IMR-90 (cell line): ENCODE measurements around the gene AQP12A. TPM values are rescaled to one million over a fixed set of nuclear protein-coding genes. Genes with fewer than 3 reads are reported as not detected.

Experiments
- ATAC-seq: fragments of 200-7000 bp; cut with Tn5 transposase; 2 replicates; pipeline ENCODE4 v1.9.1; 2020; ENCODE audit warnings: low read depth, mild to moderate bottlenecking, moderate library complexity
- BruUV-seq: library from RNA; stranded (reverse); fragments of 400-500 nt; replicated peaks from 2 replicates; lab custom pipeline; 2021; lab: Mats Ljungman, UMichigan
- CTCF ChIA-PET: fragments of 300-600 bp; formaldehyde crosslinking; extraction: SDS; loops from one replicate; lab custom pipeline; 2021; ENCODE audit warnings: antibody characterized with exemption; lab: Yijun Ruan, JAX
- POLR2A ChIA-PET: fragments of 300-600 bp; sonication (Branson Sonifier 250); formaldehyde crosslinking; loops from one replicate; lab custom pipeline; 2022; ENCODE audit warnings: antibody characterized with exemption; ENCODE audit not compliant: unreplicated experiment; lab: Charles Lee
- DNase-seq: peaks from one replicate; pipeline ENCODE4 v3.0.0; 2013
- H2AFZ ChIP-seq: replicated peaks from 2 replicates; pipeline ENCODE3; 2013; ENCODE audit warnings: low read length, mild to moderate bottlenecking; ENCODE audit not compliant: poor library complexity
- H2AK5ac ChIP-seq: 2 replicates; pipeline ENCODE4 v1.6.1; 2013; ENCODE audit warnings: low read depth, low read length, inconsistent platforms
- H2AK9ac ChIP-seq: replicated peaks from 2 replicates; pipeline ENCODE3; 2013; ENCODE audit warnings: mild to moderate bottlenecking, low read depth, low read length, moderate library complexity; ENCODE audit not compliant: poor library complexity
- H2BK120ac ChIP-seq: 2 replicates; pipeline ENCODE4 v1.6.1; 2013; ENCODE audit warnings: low read depth, low read length, inconsistent platforms
- H2BK15ac ChIP-seq: 3 replicates; pipeline ENCODE4 v1.6.1; 2013; ENCODE audit warnings: low read depth, low read length, inconsistent platforms
- H2BK20ac ChIP-seq: 2 replicates; pipeline ENCODE4 v1.6.1; 2013; ENCODE audit warnings: low read depth, mild to moderate bottlenecking, inconsistent platforms, low read length, moderate library complexity
- H2BK5ac ChIP-seq: 2 replicates; pipeline ENCODE4 v1.6.1; 2013; ENCODE audit warnings: mild to moderate bottlenecking, low read depth, low read length, inconsistent platforms; ENCODE audit not compliant: poor library complexity, severe bottlenecking
- H3K14ac ChIP-seq: replicated peaks from 2 replicates; pipeline ENCODE4 v1.6.1; 2013; ENCODE audit warnings: low read depth, low read length, inconsistent platforms
- H3K18ac ChIP-seq: 2 replicates; pipeline ENCODE4 v1.6.1; 2013; ENCODE audit warnings: low read depth, low read length, control low read depth
- H3K23ac ChIP-seq: 2 replicates; pipeline ENCODE4 v1.6.1; 2013; ENCODE audit warnings: low read depth, low read length, inconsistent platforms
- H3K27ac ChIP-seq: 2 replicates; pipeline ENCODE4 v1.5.1; 2013; ENCODE audit warnings: mild to moderate bottlenecking, control low read depth, low read length; ENCODE audit not compliant: insufficient read depth
- H3K27me3 ChIP-seq: 2 replicates; pipeline ENCODE4 v1.6.1; 2013; ENCODE audit warnings: low read length; ENCODE audit not compliant: control insufficient read depth, insufficient read depth
- H3K36me3 ChIP-seq: 2 replicates; pipeline ENCODE4 v1.6.1; 2013; ENCODE audit warnings: low read length, mixed read lengths; ENCODE audit not compliant: control insufficient read depth, insufficient read depth
- H3K4ac ChIP-seq: 2 replicates; pipeline ENCODE4 v1.6.1; 2013; ENCODE audit warnings: low read depth, low read length, inconsistent platforms
- H3K4me1 ChIP-seq: 2 replicates; pipeline ENCODE4 v1.6.1; 2013; ENCODE audit warnings: low read length, mixed read lengths; ENCODE audit not compliant: control insufficient read depth, insufficient read depth
- H3K4me2 ChIP-seq: 2 replicates; pipeline ENCODE4 v1.6.1; 2013; ENCODE audit warnings: low read depth, mild to moderate bottlenecking, control low read depth, low read length, moderate library complexity
- H3K4me3 ChIP-seq: 2 replicates; pipeline ENCODE4 v1.5.1; 2013; ENCODE audit warnings: low read depth, mild to moderate bottlenecking, control low read depth, low read length, moderate library complexity; ENCODE audit not compliant: insufficient read depth
- H3K56ac ChIP-seq: 2 replicates; pipeline ENCODE4 v1.6.1; 2013; ENCODE audit warnings: low read length, inconsistent platforms; ENCODE audit not compliant: insufficient read depth; ENCODE audit errors: extremely low read depth
- H3K79me1 ChIP-seq, 2 experiments: 2 replicates each; pipeline ENCODE4 v1.6.1; 2013; ENCODE audit warnings: low read length in 2 of 2, inconsistent platforms in 1 of 2, low read depth in 1 of 2
- H3K9ac ChIP-seq: 2 replicates; pipeline ENCODE4 v1.6.1; 2013; ENCODE audit warnings: low read depth, low read length, control low read depth
- H3K9me1 ChIP-seq: 2 replicates; pipeline ENCODE4 v1.6.1; 2013; ENCODE audit warnings: low read length, inconsistent platforms; ENCODE audit not compliant: insufficient read depth
- H3K9me3 ChIP-seq: 2 replicates; pipeline ENCODE4 v1.6.1; 2013; ENCODE audit warnings: low read length; ENCODE audit not compliant: control insufficient read depth, insufficient read depth
- H4K20me1 ChIP-seq: 2 replicates; pipeline ENCODE4 v1.6.1; 2013; ENCODE audit warnings: low read length, inconsistent platforms; ENCODE audit not compliant: insufficient read depth
- H4K5ac ChIP-seq: 2 replicates; pipeline ENCODE4 v1.6.1; 2013; ENCODE audit warnings: mild to moderate bottlenecking, low read depth, low read length, control low read depth
- H4K8ac ChIP-seq, 2 experiments: 2 replicates each; pipeline ENCODE4 v1.6.1; 2013; ENCODE audit warnings: low read depth in 2 of 2, low read length in 2 of 2, control low read depth in 1 of 2, inconsistent platforms in 1 of 2
- H4K91ac ChIP-seq: 2 replicates; pipeline ENCODE4 v1.6.1; 2013; ENCODE audit warnings: low read depth, low read length, inconsistent platforms; ENCODE audit not compliant: insufficient read depth
- BHLHE40 ChIP-seq: fragments of 150-350 bp; IDR thresholded peaks from 2 replicates; pipeline ENCODE4 v1.6.1; 2016; ENCODE audit warnings: mild to moderate bottlenecking, low read depth, low read length
- CEBPB ChIP-seq: IDR thresholded peaks from 2 replicates; pipeline ENCODE4 v1.6.1; 2012; ENCODE audit warnings: low read depth, low read length, improper control_type of control experiment
- CHD1 ChIP-seq: IDR thresholded peaks from 2 replicates; pipeline ENCODE4 v1.6.1; 2012; ENCODE audit warnings: low read depth, low read length, improper control_type of control experiment
- FOS ChIP-seq: fragments of 150-350 bp; IDR thresholded peaks from 2 replicates; pipeline ENCODE4 v1.6.1; 2016; ENCODE audit warnings: low read depth, low read length
- MAFK ChIP-seq: IDR thresholded peaks from 2 replicates; pipeline ENCODE4 v1.6.1; 2012; ENCODE audit warnings: low read depth, low read length, improper control_type of control experiment
- MAZ ChIP-seq: IDR thresholded peaks from 2 replicates; pipeline ENCODE4 v1.6.1; 2012; ENCODE audit warnings: low read depth, mild to moderate bottlenecking, low read length, improper control_type of control experiment, moderate library complexity, borderline replicate concordance
- MXI1 ChIP-seq: IDR thresholded peaks from 2 replicates; pipeline ENCODE4 v1.6.1; 2012; ENCODE audit warnings: low read depth, mild to moderate bottlenecking, low read length, moderate library complexity, borderline replicate concordance
- NFE2L2 ChIP-seq: fragments of 150-350 bp; IDR thresholded peaks from 2 replicates; pipeline ENCODE4 v1.6.1; 2016; ENCODE audit warnings: low read depth, mild to moderate bottlenecking, low read length
- POLR2A ChIP-seq: IDR thresholded peaks from 2 replicates; pipeline ENCODE4 v1.6.1; 2012; ENCODE audit warnings: mild to moderate bottlenecking, low read depth, low read length
- RAD21 ChIP-seq: IDR thresholded peaks from 2 replicates; pipeline ENCODE4 v1.6.1; 2012; ENCODE audit warnings: low read length, improper control_type of control experiment
- RCOR1 ChIP-seq: IDR thresholded peaks from 2 replicates; pipeline ENCODE4 v1.6.1; 2012; ENCODE audit warnings: mild to moderate bottlenecking, low read length, improper control_type of control experiment; ENCODE audit not compliant: insufficient replicate concordance
- RFX5 ChIP-seq: IDR thresholded peaks from 2 replicates; pipeline ENCODE4 v1.8.0; 2012; ENCODE audit warnings: low read depth, mild to moderate bottlenecking, low read length, moderate library complexity
- SMC3 ChIP-seq: fragments of 150-350 bp; IDR thresholded peaks from 2 replicates; pipeline ENCODE4 v1.6.1; 2016; ENCODE audit warnings: low read depth, mild to moderate bottlenecking, antibody characterized with exemption, low read length, moderate library complexity
- WGBS, 2 experiments: methylation state at CpG; one replicate each; pipeline versions ENCODE4 v1.1.5 to v1.1.7; 2013; ENCODE audit warnings: missing lambda C conversion rate in 2 of 2; ENCODE audit not compliant: insufficient read length in 1 of 2; ENCODE audit errors: extremely low coverage in 2 of 2; 5-methylcytosine and 5-hydroxymethylcytosine counted together
- dilution Hi-C: fragments of 300-500 bp; cut with HindIII; formaldehyde crosslinking; loops from one replicate; pipeline ENCODE4 v1.14.3; 2018; ENCODE audit warnings: low sequenced_read_pairs; ENCODE audit not compliant: unreplicated experiment
- in situ Hi-C: fragments of 300-500 bp; cut with MboI; formaldehyde crosslinking; loops from 3 replicates; pipeline ENCODE4 v1.14.3; 2019; ENCODE audit warnings: low sequenced_read_pairs, inconsistent platforms, mixed read lengths
- intact Hi-C: fragments of 100-400 bp; cut with micrococcal nuclease; formaldehyde crosslinking; loops from 2 replicates; pipeline ENCODE4 v1.10.0; 2022
- polyA plus RNA-seq, 3 experiments: library from polyadenylated mRNA; depleted of rRNA; stranded (reverse); fragments of >200 nt; gene quantifications; 2 replicates each; pipeline ENCODE4 v1.2.3, GENCODE V29; 2012; ENCODE audit warnings: low replicate concordance in 1 of 3
- total RNA-seq: library from RNA; depleted of rRNA; stranded (reverse); fragments of >200 nt; gene quantifications from 2 replicates; pipeline ENCODE4 v1.2.3, GENCODE V29; 2012
- TF ChIP-seq, protein P1 (sequence below): fragments of 150-350 bp; IDR thresholded peaks from 2 replicates; pipeline ENCODE4 v1.6.1; 2016; ENCODE audit warnings: low read depth, mild to moderate bottlenecking, low read length, moderate library complexity, borderline replicate concordance
- TF ChIP-seq, protein P2 (sequence below): fragments of 150-350 bp; IDR thresholded peaks from 2 replicates; pipeline ENCODE4 v1.6.1; 2017; ENCODE audit warnings: mild to moderate bottlenecking, antibody characterized with exemption, low read length, low read depth
- TF ChIP-seq, protein P3 (sequence below): conservative IDR thresholded peaks from 2 replicates; pipeline ENCODE4 v1.5.1; 2012; ENCODE audit warnings: mild to moderate bottlenecking, low read depth, low read length, improper control_type of control experiment

AQP12A gene
- total and polyA plus RNA-seq, 2 of the 4 experiments (the other 2 are of a cell fraction): not detected

DNA sequence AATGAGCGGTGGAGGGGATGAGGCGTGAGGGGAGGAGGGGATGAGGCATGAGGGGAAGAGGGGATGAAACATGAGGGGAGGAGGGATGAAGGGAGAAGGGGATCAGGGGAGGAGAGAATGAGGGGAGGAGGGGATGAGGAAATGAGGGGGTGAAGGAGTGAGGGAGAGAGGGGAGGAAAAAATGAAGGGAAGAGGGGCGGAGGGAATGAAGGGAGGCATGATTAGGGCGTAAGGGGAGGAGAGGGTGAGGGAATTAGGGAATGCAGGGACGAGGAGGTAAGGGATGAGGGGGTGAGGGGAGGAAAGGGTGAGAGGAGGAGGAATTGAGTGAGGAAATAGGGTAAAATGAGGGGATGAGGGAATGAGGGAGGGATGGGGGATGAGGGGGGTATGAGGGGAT lies 40.5 kb downstream of the AQP12A start:
- H2BK120ac ChIP-seq: no peak overlapping the region
- DNase-seq (no peak), ATAC-seq (no peak)
- H3K14ac ChIP-seq: no peak overlapping the region
- no peak overlapping the region for H4K5ac ChIP-seq
- no peaks in the 10 kb centered on the region for H3K9me1 ChIP-seq
- BruUV-seq: no TSS peak
- no peak overlapping the region for H3K4me2 ChIP-seq
- H2BK5ac ChIP-seq: no peak overlapping the region
- ChIA-PET POLR2A (no interaction called here), CTCF (no interaction called here)
- H2BK20ac ChIP-seq: no peak overlapping the region
- no peaks in the 10 kb centered on the region; the same call in 1 of the 2 replicates for H3K4me1 ChIP-seq
- no peak overlapping the region for H3K4me3 ChIP-seq
- no peak overlapping the region for H3K23ac ChIP-seq
- no peak overlapping the region for H3K4ac ChIP-seq
- H2BK15ac ChIP-seq: no peak overlapping the region
- H3K9me3 ChIP-seq: no peaks in the 10 kb centered on the region
- no peak overlapping the region for H2AK9ac ChIP-seq
- no peaks in the 10 kb centered on the region for H3K79me1 ChIP-seq
- intact Hi-C loops (no loop called here), dilution Hi-C loops (no loop called here), in situ Hi-C loops (no loop called here)
- WGBS, 2 experiments: 72 to 98% methylated on average over 4 to 5 of the region's 5 CpGs
- no peak overlapping the region for H4K8ac ChIP-seq
- no peaks in the 10 kb centered on the region; the same call in 1 of the 2 replicates for H4K20me1 ChIP-seq
- no peak overlapping the region for H2AFZ ChIP-seq
- no peaks in the 10 kb centered on the region for H3K36me3 ChIP-seq
- H3K27ac ChIP-seq: no peak overlapping the region
- peaks cover 33% of the 10 kb centered on the region for H3K27me3 ChIP-seq
- H4K91ac ChIP-seq: no peak overlapping the region
- TF ChIP-seq RCOR1 (no peak), MAZ (no peak), MXI1 (no peak), RAD21 (no peak), POLR2A (no peak), BHLHE40 (no peak), CHD1 (no peak), NFE2L2 (no peak), CEBPB (no peak), MAFK (no peak), FOS (no peak), RFX5 (no peak), SMC3 (no peak)
- TF ChIP-seq, protein P1, sequence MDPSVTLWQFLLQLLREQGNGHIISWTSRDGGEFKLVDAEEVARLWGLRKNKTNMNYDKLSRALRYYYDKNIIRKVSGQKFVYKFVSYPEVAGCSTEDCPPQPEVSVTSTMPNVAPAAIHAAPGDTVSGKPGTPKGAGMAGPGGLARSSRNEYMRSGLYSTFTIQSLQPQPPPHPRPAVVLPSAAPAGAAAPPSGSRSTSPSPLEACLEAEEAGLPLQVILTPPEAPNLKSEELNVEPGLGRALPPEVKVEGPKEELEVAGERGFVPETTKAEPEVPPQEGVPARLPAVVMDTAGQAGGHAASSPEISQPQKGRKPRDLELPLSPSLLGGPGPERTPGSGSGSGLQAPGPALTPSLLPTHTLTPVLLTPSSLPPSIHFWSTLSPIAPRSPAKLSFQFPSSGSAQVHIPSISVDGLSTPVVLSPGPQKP: no peak
- TF ChIP-seq, protein P2, sequence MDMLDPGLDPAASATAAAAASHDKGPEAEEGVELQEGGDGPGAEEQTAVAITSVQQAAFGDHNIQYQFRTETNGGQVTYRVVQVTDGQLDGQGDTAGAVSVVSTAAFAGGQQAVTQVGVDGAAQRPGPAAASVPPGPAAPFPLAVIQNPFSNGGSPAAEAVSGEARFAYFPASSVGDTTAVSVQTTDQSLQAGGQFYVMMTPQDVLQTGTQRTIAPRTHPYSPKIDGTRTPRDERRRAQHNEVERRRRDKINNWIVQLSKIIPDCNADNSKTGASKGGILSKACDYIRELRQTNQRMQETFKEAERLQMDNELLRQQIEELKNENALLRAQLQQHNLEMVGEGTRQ: no peak
- TF ChIP-seq, protein P3, sequence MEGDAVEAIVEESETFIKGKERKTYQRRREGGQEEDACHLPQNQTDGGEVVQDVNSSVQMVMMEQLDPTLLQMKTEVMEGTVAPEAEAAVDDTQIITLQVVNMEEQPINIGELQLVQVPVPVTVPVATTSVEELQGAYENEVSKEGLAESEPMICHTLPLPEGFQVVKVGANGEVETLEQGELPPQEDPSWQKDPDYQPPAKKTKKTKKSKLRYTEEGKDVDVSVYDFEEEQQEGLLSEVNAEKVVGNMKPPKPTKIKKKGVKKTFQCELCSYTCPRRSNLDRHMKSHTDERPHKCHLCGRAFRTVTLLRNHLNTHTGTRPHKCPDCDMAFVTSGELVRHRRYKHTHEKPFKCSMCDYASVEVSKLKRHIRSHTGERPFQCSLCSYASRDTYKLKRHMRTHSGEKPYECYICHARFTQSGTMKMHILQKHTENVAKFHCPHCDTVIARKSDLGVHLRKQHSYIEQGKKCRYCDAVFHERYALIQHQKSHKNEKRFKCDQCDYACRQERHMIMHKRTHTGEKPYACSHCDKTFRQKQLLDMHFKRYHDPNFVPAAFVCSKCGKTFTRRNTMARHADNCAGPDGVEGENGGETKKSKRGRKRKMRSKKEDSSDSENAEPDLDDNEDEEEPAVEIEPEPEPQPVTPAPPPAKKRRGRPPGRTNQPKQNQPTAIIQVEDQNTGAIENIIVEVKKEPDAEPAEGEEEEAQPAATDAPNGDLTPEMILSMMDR: no peak
- no peak overlapping the region for H2AK5ac ChIP-seq
- no peak overlapping the region for H3K18ac ChIP-seq
- no peak overlapping the region for H3K9ac ChIP-seq
- no peak overlapping the region for H3K56ac ChIP-seq
